Rectal smooth muscle tissue (tissue), 1 donor: ENCODE data around the gene PPP3CA.
"Not testable (repeated sequence)": the region's sequence is repeated elsewhere in the genome, so short reads cannot be mapped to it uniquely, and the experiment has no call there.

ENCODE experiments used
- H3K27ac ChIP-seq: one replicate; pipeline ENCODE4 v1.7.0; 2013; ENCODE audit warnings: low read depth, low read length, inconsistent platforms
- H3K27me3 ChIP-seq: one replicate; pipeline ENCODE4 v1.7.0; 2013; ENCODE audit warnings: low read length; ENCODE audit not compliant: control insufficient read depth, insufficient read depth
- H3K36me3 ChIP-seq: one replicate; pipeline ENCODE4 v1.7.0; 2013; ENCODE audit warnings: low read length; ENCODE audit not compliant: control insufficient read depth, insufficient read depth
- H3K4me1 ChIP-seq: one replicate; pipeline ENCODE4 v1.7.0; 2013; ENCODE audit warnings: low read length; ENCODE audit not compliant: control insufficient read depth, insufficient read depth
- H3K4me3 ChIP-seq: one replicate; pipeline ENCODE4 v1.7.0; 2013; ENCODE audit warnings: low read length
- H3K9ac ChIP-seq: one replicate; pipeline ENCODE4 v1.7.0; 2013; ENCODE audit warnings: low read length

Gene PPP3CA

GRCh38 chr4:100991332-100992069 lies 355.8 kb downstream of the PPP3CA start:
- not testable (repeated sequence) for H3K9ac ChIP-seq, H3K36me3 ChIP-seq, H3K27ac ChIP-seq, H3K4me1 ChIP-seq, H3K4me3 ChIP-seq, H3K27me3 ChIP-seq

GRCh38 chr4:100989401-100989800 lies 357.9 kb downstream of the PPP3CA start:
- no peaks in the 10 kb centered on the region for H3K4me1 ChIP-seq
- H3K27ac ChIP-seq, result no peak overlapping the region
- H3K4me3 ChIP-seq, result no peak overlapping the region
- H3K36me3 ChIP-seq, result no peaks in the 10 kb centered on the region
- H3K9ac ChIP-seq, result no peak overlapping the region
- H3K27me3 ChIP-seq, result no peaks in the 10 kb centered on the region

- no peak overlapping the region for H3K4me3 ChIP-seq
- H3K27me3 ChIP-seq, result no peaks in the 10 kb centered on the region
- no peak overlapping the region for H3K27ac ChIP-seq
- no peaks in the 10 kb centered on the region for H3K36me3 ChIP-seq
- H3K4me1 ChIP-seq, result no peaks in the 10 kb centered on the region
- no peak overlapping the region for H3K9ac ChIP-seq
These were observed 358.4 kb downstream of the PPP3CA start for GRCh38 chr4:100988876-100989275.

GRCh38 chr4:100986360-100986868 lies 360.9 kb downstream of the PPP3CA start:
- no peak overlapping the region for H3K4me3 ChIP-seq
- no peaks in the 10 kb centered on the region for H3K36me3 ChIP-seq
- H3K4me1 ChIP-seq, result no peaks in the 10 kb centered on the region
- H3K27me3 ChIP-seq, result no peaks in the 10 kb centered on the region
- no peak overlapping the region for H3K27ac ChIP-seq
- H3K9ac ChIP-seq, result no peak overlapping the region

GRCh38 chr4:100985576-100985975 lies 361.8 kb downstream of the PPP3CA start:
- no peaks in the 10 kb centered on the region for H3K4me1 ChIP-seq
- no peak overlapping the region for H3K4me3 ChIP-seq
- no peaks in the 10 kb centered on the region for H3K27me3 ChIP-seq
- no peak overlapping the region for H3K27ac ChIP-seq
- no peaks in the 10 kb centered on the region for H3K36me3 ChIP-seq
- no peak overlapping the region for H3K9ac ChIP-seq

- Histone ChIP-seq H3K4me1 (no peaks in the 10 kb centered on the region), H3K9ac (no peak overlapping the region), H3K36me3 (no peaks in the 10 kb centered on the region), H3K4me3 (no peak overlapping the region), H3K27ac (no peak overlapping the region), H3K27me3 (no peaks in the 10 kb centered on the region)
These were observed 362.4 kb downstream of the PPP3CA start for GRCh38 chr4:100984901-100985300.

- no peak overlapping the region for H3K4me3 ChIP-seq
- no peaks in the 10 kb centered on the region for H3K36me3 ChIP-seq
- H3K27me3 ChIP-seq, result no peaks in the 10 kb centered on the region
- H3K4me1 ChIP-seq, result no peaks in the 10 kb centered on the region
- H3K27ac ChIP-seq, result no peak overlapping the region
- no peak overlapping the region for H3K9ac ChIP-seq
These were observed 363.9 kb downstream of the PPP3CA start for GRCh38 chr4:100983426-100983825.

GRCh38 chr4:100982345-100982744 lies 365.0 kb downstream of the PPP3CA start:
- no peaks in the 10 kb centered on the region for H3K36me3 ChIP-seq
- H3K9ac ChIP-seq, result no peak overlapping the region
- H3K27me3 ChIP-seq, result no peaks in the 10 kb centered on the region
- no peak overlapping the region for H3K27ac ChIP-seq
- H3K4me3 ChIP-seq, result no peak overlapping the region
- peaks cover 3% of the 10 kb centered on the region for H3K4me1 ChIP-seq

GRCh38 chr4:100981447-100982204 lies 365.7 kb downstream of the PPP3CA start:
- Histone ChIP-seq H3K4me1 (peaks cover 5% of the 10 kb centered on the region), H3K9ac (no peak overlapping the region)

GRCh38 chr4:100979736-100980135 lies 367.6 kb downstream of the PPP3CA start:
- no peaks in the 10 kb centered on the region for H3K27me3 ChIP-seq
- H3K27ac ChIP-seq, result no peak overlapping the region

More at GRCh38 chr4:100981447-100982204, 365.7 kb downstream of the PPP3CA start:
- H3K27ac ChIP-seq, result no peak overlapping the region
- H3K27me3 ChIP-seq, result no peaks in the 10 kb centered on the region
- H3K4me3 ChIP-seq, result no peak overlapping the region
- H3K36me3 ChIP-seq, result no peaks in the 10 kb centered on the region

GRCh38 chr4:100977746-100978397 lies 369.5 kb downstream of the PPP3CA start:
- H3K9ac ChIP-seq, result no peak overlapping the region
- H3K4me3 ChIP-seq, result no peak overlapping the region
- H3K4me1 ChIP-seq, result peaks cover 5% of the 10 kb centered on the region
- H3K36me3 ChIP-seq, result no peaks in the 10 kb centered on the region
- no peaks in the 10 kb centered on the region for H3K27me3 ChIP-seq
- no peak overlapping the region for H3K27ac ChIP-seq

More at GRCh38 chr4:100979736-100980135, 367.6 kb downstream of the PPP3CA start:
- no peak overlapping the region for H3K4me3 ChIP-seq
- peaks cover 5% of the 10 kb centered on the region for H3K4me1 ChIP-seq
- no peak overlapping the region for H3K9ac ChIP-seq
- no peaks in the 10 kb centered on the region for H3K36me3 ChIP-seq

- Histone ChIP-seq H3K36me3 (no peaks in the 10 kb centered on the region), H3K27ac (no peak overlapping the region), H3K9ac (no peak overlapping the region), H3K4me1 (peaks cover 5% of the 10 kb centered on the region), H3K4me3 (no peak overlapping the region), H3K27me3 (no peaks in the 10 kb centered on the region)
These were observed 370.1 kb downstream of the PPP3CA start for GRCh38 chr4:100977274-100977673.
